ENCODE measurements around the gene UPK3B. TPM values are rescaled to one million over a fixed set of nuclear protein-coding genes. Genes with fewer than 3 reads are reported as not detected.
"Not testable (repeated sequence)": the region's sequence is repeated elsewhere in the genome, so short reads cannot be mapped to it uniquely, and the experiment has no call there.

Gene UPK3B
- total RNA-seq, 2 donors from 2014 or later, result 3.9 to 5.1 TPM

DNA sequence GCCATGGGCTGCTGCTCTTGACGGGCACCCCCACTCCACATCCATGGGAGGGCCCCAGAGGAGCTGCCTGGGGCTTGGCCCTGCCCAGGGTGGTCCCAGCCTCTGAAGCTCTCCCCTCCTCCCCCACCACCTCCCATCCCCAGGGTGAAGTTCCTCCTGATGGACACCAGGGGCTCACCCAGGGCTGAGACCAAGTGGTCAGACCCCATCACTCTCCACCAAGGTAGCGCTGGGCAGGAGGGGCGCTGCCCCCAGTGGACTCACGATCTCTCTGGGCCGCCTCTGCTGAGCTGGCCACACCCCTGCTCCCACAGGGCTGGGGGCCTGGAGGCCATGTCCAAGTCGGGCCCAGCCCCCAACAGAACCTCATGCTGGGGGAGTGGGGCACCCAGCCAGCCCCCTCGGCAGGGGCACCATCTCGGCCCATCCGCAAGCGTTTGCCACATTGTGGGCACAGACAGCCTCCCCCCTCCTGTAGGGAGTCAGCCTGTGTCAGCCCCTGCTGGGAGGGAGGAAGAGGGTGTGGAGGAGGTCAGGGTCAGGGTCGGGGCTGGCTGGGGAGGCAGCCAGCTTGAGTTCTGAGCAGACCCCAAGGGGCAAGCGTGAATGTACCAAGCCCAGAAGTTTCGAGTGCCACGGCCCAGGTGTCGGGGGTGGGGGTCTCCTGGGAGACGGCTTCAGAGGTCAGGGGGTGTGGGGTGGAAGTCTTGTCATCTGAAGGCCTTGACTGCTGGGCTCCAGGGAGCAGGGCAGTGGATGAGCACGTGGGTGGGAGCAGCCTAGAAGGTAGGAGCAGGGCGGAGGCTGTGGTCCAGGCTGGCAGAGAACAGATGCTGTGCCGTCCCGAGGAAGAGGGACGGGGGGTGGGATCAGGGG is 2.8 kb downstream of the UPK3B start:
- no peak overlapping the region for H3K27ac ChIP-seq
- no peaks in the 10 kb centered on the region for H3K27me3 ChIP-seq (replicated peaks; ENCODE audit: insufficient read depth)
- no peaks in the 10 kb centered on the region for H3K36me3 ChIP-seq
- no peaks in the 10 kb centered on the region for H3K9me3 ChIP-seq
- TF ChIP-seq, protein P1, sequence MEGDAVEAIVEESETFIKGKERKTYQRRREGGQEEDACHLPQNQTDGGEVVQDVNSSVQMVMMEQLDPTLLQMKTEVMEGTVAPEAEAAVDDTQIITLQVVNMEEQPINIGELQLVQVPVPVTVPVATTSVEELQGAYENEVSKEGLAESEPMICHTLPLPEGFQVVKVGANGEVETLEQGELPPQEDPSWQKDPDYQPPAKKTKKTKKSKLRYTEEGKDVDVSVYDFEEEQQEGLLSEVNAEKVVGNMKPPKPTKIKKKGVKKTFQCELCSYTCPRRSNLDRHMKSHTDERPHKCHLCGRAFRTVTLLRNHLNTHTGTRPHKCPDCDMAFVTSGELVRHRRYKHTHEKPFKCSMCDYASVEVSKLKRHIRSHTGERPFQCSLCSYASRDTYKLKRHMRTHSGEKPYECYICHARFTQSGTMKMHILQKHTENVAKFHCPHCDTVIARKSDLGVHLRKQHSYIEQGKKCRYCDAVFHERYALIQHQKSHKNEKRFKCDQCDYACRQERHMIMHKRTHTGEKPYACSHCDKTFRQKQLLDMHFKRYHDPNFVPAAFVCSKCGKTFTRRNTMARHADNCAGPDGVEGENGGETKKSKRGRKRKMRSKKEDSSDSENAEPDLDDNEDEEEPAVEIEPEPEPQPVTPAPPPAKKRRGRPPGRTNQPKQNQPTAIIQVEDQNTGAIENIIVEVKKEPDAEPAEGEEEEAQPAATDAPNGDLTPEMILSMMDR (IDR thresholded peaks at IDR 0.05), result no peak
- no peak for ATAC-seq (ENCODE audit: insufficient number of reproducible peaks, low FRiP score, low read depth)
- no peak for DNase-seq (ENCODE audit: low spot score)
- H3K4me3 ChIP-seq, result no peak overlapping the region
- H3K4me1 ChIP-seq (ENCODE audit: control insufficient read depth in 1 of 2, low read depth in 2 of 2), result peaks cover 0 to 9% of the 10 kb centered on the region in 2 donors

GRCh38 chr7:76513817-76514799 is 3.8 kb downstream of the UPK3B start:
- Histone ChIP-seq H3K9me3 (no peaks in the 10 kb centered on the region), H3K36me3 (no peaks in the 10 kb centered on the region), H3K4me1 (ENCODE audit: control insufficient read depth in 1 of 2, low read depth in 2 of 2) (peaks cover 0 to 9% of the 10 kb centered on the region in 2 donors), H3K27me3 (replicated peaks; ENCODE audit: insufficient read depth) (no peaks in the 10 kb centered on the region), H3K27ac (no peak overlapping the region), H3K4me3 (no peak overlapping the region)
- DNase-seq (ENCODE audit: low spot score) (no peak), ATAC-seq (ENCODE audit: insufficient number of reproducible peaks, low FRiP score, low read depth) (peak; percentile 36)
- TF ChIP-seq, protein P1 (IDR thresholded peaks at IDR 0.05), result no peak

DNA sequence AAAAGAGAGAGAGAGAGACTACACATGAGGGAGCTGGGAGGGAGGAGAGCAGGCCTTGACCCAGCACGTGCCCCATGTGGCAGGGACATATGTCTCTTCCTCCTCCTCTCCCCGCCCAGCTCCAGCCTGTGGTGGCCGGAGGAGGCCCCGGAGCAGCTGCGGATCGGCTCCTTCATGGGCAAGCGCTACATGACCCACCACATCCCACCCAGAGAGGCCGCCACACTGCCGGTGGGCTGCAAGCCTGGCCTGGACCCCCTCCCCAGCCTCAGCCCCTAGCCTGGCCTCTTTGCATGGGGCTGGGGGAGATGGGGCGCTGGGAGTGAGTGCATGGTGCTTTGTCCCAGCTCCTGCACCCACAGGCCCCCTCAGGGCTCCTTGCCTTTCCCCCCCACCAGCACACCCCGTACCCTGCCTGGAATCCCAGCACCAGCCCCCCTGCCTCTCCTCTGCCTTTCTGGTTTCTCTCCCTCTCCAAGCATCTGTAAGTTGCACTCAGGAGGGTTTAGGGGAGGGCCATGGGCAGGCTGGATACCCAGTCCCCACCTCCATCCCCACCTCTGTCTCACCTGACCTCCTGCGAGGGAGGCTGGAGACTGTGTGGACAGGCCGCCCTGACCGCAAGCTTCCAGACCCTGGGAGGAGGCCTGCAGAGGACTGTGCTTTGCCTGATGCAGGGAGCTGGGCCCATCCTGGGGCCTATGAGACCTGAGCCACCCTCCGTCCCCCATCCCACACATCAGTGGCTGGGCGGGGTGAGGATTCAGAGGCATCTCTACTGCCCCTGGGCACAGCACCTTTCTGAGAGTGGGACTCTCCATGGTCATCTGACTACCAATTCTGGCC is 4.8 kb downstream of the UPK3B start:
- peaks cover 0 to 9% of the 10 kb centered on the region in 2 donors for H3K4me1 ChIP-seq (ENCODE audit: control insufficient read depth in 1 of 2, low read depth in 2 of 2)
- no peaks in the 10 kb centered on the region for H3K9me3 ChIP-seq
- TF ChIP-seq, protein P1 (IDR thresholded peaks at IDR 0.05), result no peak
- no peak overlapping the region for H3K27ac ChIP-seq
- no peaks in the 10 kb centered on the region for H3K36me3 ChIP-seq
- DNase-seq (ENCODE audit: low spot score), result no peak
- no peak overlapping the region for H3K4me3 ChIP-seq
- no peaks in the 10 kb centered on the region for H3K27me3 ChIP-seq (replicated peaks; ENCODE audit: insufficient read depth)
- ATAC-seq (ENCODE audit: insufficient number of reproducible peaks, low FRiP score, low read depth), result no peak

DNA sequence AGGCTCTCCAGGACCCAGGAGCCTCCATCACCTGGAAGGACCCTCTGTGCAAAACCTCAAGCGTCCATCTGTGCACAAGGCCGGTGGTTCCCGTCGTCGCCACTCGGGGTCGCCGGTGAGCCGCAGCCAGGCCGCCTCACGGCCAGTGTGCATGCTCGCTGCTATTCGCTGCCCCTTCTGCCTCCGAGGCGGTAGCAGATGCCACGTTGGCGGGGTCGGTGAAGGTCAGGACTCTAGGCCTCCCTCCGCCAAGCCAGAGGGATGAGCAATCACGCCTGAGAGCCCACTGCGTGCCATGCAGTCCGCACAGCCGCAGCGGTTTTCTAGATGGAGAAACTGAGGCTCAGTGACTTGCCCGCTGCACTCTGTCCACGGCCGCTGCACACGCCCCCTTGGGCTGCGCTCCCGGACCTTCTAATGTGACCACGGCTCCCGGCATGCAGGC is 5.7 kb downstream of the UPK3B start:
- TF ChIP-seq, protein P1 (IDR thresholded peaks at IDR 0.05), result peak; percentile 90
- H3K4me3 ChIP-seq, result no peak overlapping the region
- DNase-seq (ENCODE audit: low spot score) (no peak), ATAC-seq (ENCODE audit: insufficient number of reproducible peaks, low FRiP score, low read depth) (no peak)
- no peaks in the 10 kb centered on the region for H3K36me3 ChIP-seq
- H3K27ac ChIP-seq, result no peak overlapping the region
- peaks cover 0 to 9% of the 10 kb centered on the region in 2 donors for H3K4me1 ChIP-seq (ENCODE audit: control insufficient read depth in 1 of 2, low read depth in 2 of 2)
- H3K9me3 ChIP-seq, result no peaks in the 10 kb centered on the region
- H3K27me3 ChIP-seq (replicated peaks; ENCODE audit: insufficient read depth), result no peaks in the 10 kb centered on the region

DNA sequence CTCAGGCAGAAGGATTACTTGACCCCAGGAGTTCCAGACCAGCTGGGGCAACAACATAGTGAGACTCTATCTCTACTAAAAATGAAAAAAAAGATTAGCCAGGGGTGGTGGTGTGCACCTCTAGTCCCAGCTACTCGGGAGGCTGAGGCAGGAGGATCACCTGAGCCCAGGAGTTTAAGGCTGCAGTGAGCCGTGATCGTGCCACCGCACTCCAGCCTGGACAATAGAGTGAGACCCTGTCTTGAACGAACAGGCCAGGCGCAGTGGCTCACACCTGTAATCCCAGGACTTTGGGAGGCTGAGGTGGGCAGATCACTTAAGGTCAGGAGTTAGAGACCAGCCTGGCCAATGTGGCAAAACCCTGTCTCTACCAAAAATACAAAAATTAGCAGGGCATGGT is 6.6 kb downstream of the UPK3B start:
- H3K27ac ChIP-seq; H3K36me3 ChIP-seq; H3K27me3 ChIP-seq (replicated peaks; ENCODE audit: insufficient read depth); DNase-seq (ENCODE audit: low spot score); H3K4me3 ChIP-seq; ATAC-seq (ENCODE audit: insufficient number of reproducible peaks, low FRiP score, low read depth); H3K4me1 ChIP-seq (ENCODE audit: control insufficient read depth in 1 of 2, low read depth in 2 of 2); H3K9me3 ChIP-seq: not testable (repeated sequence)

DNA sequence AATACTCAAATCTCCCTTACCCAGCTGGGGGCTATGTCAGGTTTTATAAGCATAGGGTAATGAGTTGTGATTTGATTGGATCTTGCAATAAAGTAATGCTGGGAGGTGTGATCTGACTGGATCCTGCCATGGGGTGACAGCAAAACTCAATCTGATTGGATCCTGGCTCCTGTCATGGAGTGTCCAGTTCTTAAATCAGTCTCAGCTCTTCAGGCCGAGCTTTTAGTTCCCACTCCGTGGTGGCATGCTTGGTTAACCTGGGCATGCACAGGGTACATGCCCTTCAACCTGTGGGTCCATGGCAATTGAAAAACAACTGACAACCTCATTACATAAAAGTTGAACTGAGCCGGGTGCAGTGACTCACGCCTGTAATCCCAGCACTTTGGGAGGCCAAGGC is 15.8 kb downstream of the UPK3B start:
- H3K4me1 ChIP-seq (ENCODE audit: control insufficient read depth in 1 of 2, low read depth in 2 of 2); H3K9me3 ChIP-seq; ATAC-seq (ENCODE audit: insufficient number of reproducible peaks, low FRiP score, low read depth); DNase-seq (ENCODE audit: low spot score); H3K36me3 ChIP-seq; H3K27ac ChIP-seq; H3K27me3 ChIP-seq (replicated peaks; ENCODE audit: insufficient read depth); H3K4me3 ChIP-seq: not testable (repeated sequence)

DNA sequence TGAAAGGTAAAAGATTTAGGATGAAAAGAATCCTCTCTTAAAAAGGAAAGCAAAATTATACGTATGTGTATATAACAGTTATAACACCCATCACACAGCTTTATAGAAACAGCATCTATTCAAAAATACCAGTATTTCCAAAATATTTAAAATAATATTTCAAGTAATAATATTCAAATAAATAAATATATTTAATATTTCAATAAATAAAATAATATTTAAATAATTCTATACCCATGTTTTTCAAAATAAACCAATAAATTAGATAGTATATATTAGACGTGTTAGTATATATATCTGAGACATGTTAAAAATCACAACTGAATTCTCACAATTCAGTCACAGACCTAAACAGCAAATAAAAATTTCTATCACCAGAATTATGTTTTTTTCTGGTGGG is 21.3 kb downstream of the UPK3B start:
- not testable (repeated sequence) for H3K4me1 ChIP-seq (ENCODE audit: control insufficient read depth in 1 of 2, low read depth in 2 of 2); ATAC-seq (ENCODE audit: insufficient number of reproducible peaks, low FRiP score, low read depth); DNase-seq (ENCODE audit: low spot score); H3K4me3 ChIP-seq; H3K36me3 ChIP-seq; H3K9me3 ChIP-seq; H3K27me3 ChIP-seq (replicated peaks; ENCODE audit: insufficient read depth); H3K27ac ChIP-seq
